GM23338 (cell line): Measurements from ENCODE around the gene FANK1. TPM values are rescaled to one million over a fixed set of nuclear protein-coding genes. Genes with fewer than 3 reads are reported as not detected.

Source experiments
- ATAC-seq: fragments of 200-7000 bp; cut with Tn5 transposase; 3 replicates; pipeline ENCODE4 v1.9.1; 2020
- DNase-seq: peaks from one replicate; pipeline ENCODE4 v3.0.0-alpha.2; 2015; ENCODE audit warnings: low spot score
- H2AFZ ChIP-seq: fragments of 200-600 bp; sonication (generic); 2 replicates; pipeline ENCODE4 v1.8.0; 2016; ENCODE audit warnings: antibody characterized with exemption, mild to moderate bottlenecking, moderate library complexity
- H3F3A ChIP-seq: fragments of 200-600 bp; sonication (generic); replicated peaks from 2 replicates; pipeline ENCODE4 v1.8.0; 2017; ENCODE audit warnings: antibody characterized with exemption, mixed run types, low read depth
- H3K27ac ChIP-seq: fragments of 200-600 bp; sonication (generic); 2 replicates; pipeline ENCODE4 v1.6.1; 2016; ENCODE audit warnings: low read depth
- H3K27me3 ChIP-seq: fragments of 200-600 bp; sonication (generic); 2 replicates; pipeline ENCODE4 v1.8.0; 2016; ENCODE audit warnings: mild to moderate bottlenecking, mixed run types, moderate library complexity; ENCODE audit not compliant: insufficient read depth
- H3K36me3 ChIP-seq: fragments of 200-600 bp; sonication (generic); 2 replicates; pipeline ENCODE4 v1.8.0; 2016; ENCODE audit warnings: mild to moderate bottlenecking; ENCODE audit not compliant: insufficient read depth
- H3K4me1 ChIP-seq: fragments of 200-600 bp; sonication (generic); 2 replicates; pipeline ENCODE4 v1.8.0; 2016; ENCODE audit warnings: mild to moderate bottlenecking, moderate library complexity; ENCODE audit not compliant: insufficient read depth
- H3K4me2 ChIP-seq: fragments of 200-600 bp; sonication (generic); 2 replicates; pipeline ENCODE4 v1.7.1; 2017; ENCODE audit warnings: mixed run types
- H3K4me3 ChIP-seq: fragments of 200-600 bp; sonication (generic); 2 replicates; pipeline ENCODE4 v1.6.1; 2016; ENCODE audit warnings: mixed run types
- H3K79me2 ChIP-seq: fragments of 200-600 bp; sonication (generic); replicated peaks from 2 replicates; pipeline ENCODE4 v1.8.0; 2017; ENCODE audit warnings: mild to moderate bottlenecking; ENCODE audit not compliant: insufficient read depth
- H3K9me2 ChIP-seq: fragments of 200-600 bp; sonication (generic); 2 replicates; pipeline ENCODE4 v1.8.0; 2017; ENCODE audit not compliant: insufficient read depth
- H4K20me1 ChIP-seq: fragments of 200-600 bp; sonication (generic); replicated peaks from 2 replicates; pipeline ENCODE4 v1.8.0; 2017; ENCODE audit warnings: mild to moderate bottlenecking; ENCODE audit not compliant: insufficient read depth
- H3K27ac Mint-ChIP-seq: 2 replicates; pipeline ENCODE4 v1.8.0; 2020; ENCODE audit warnings: inconsistent platforms, mild to moderate bottlenecking, moderate library complexity, mixed read lengths
- H3K27me3 Mint-ChIP-seq: 3 replicates; pipeline ENCODE4 v1.8.0; 2022; ENCODE audit warnings: low read depth, mild to moderate bottlenecking, moderate library complexity, mixed read lengths, inconsistent platforms; ENCODE audit not compliant: insufficient read depth, poor library complexity
- H3K36me3 Mint-ChIP-seq: 3 replicates; pipeline ENCODE4 v1.8.0; 2021; ENCODE audit warnings: low read depth, mild to moderate bottlenecking, inconsistent platforms, moderate library complexity, mixed read lengths
- H3K4me1 Mint-ChIP-seq: 3 replicates; pipeline ENCODE4 v1.8.0; 2020; ENCODE audit warnings: mild to moderate bottlenecking, inconsistent platforms, mixed read lengths
- H3K4me3 Mint-ChIP-seq: 3 replicates; pipeline ENCODE4 v1.8.0; 2021; ENCODE audit warnings: moderate library complexity, mild to moderate bottlenecking, inconsistent platforms, mixed read lengths
- H3K9me3 Mint-ChIP-seq: 3 replicates; pipeline ENCODE4 v1.8.0; 2020; ENCODE audit warnings: moderate library complexity, mild to moderate bottlenecking, inconsistent platforms, mixed read lengths
- CREB1 ChIP-seq: fragments of 250-450 bp; sonication (Bioruptor Pico); IDR thresholded peaks from 2 replicates; pipeline ENCODE4 v1.5.0; 2020; ENCODE audit warnings: low read depth, mild to moderate bottlenecking, moderate library complexity
- EZH2 ChIP-seq: fragments of 200-600 bp; sonication (generic); IDR thresholded peaks from one replicate; pipeline ENCODE4 v1.8.0; 2017; ENCODE audit warnings: antibody characterized with exemption, mild to moderate bottlenecking, low read depth; ENCODE audit not compliant: unreplicated experiment
- EZH2phosphoT487 ChIP-seq: fragments of 200-600 bp; sonication (generic); IDR thresholded peaks from one replicate; pipeline ENCODE4 v1.8.1; 2018; ENCODE audit warnings: antibody characterized with exemption; ENCODE audit not compliant: unreplicated experiment
- JUNB ChIP-seq: IDR thresholded peaks from one replicate; pipeline ENCODE4 v1.6.1; 2016; ENCODE audit warnings: antibody characterized with exemption; ENCODE audit not compliant: unreplicated experiment
- NANOG ChIP-seq: IDR thresholded peaks from 2 replicates; pipeline ENCODE4 v1.6.1; 2016; ENCODE audit warnings: antibody characterized with exemption, borderline replicate concordance
- POLR2AphosphoS5 ChIP-seq: IDR thresholded peaks from 2 replicates; pipeline ENCODE4 v1.6.1; 2016; ENCODE audit warnings: antibody characterized with exemption, low read depth
- STAT1 ChIP-seq: IDR thresholded peaks from one replicate; pipeline ENCODE4 v1.6.1; 2016; ENCODE audit warnings: antibody characterized with exemption; ENCODE audit not compliant: unreplicated experiment
- ZNF114 ChIP-seq: fragments of 250-450 bp; sonication (Bioruptor Pico); IDR thresholded peaks from 2 replicates; pipeline ENCODE4 v1.5.0; 2020; ENCODE audit warnings: mild to moderate bottlenecking, moderate library complexity
- ZNF331 ChIP-seq: fragments of 250-450 bp; sonication (Bioruptor Pico); IDR thresholded peaks from 2 replicates; pipeline ENCODE4 v1.5.0; 2020; ENCODE audit warnings: low read depth, mild to moderate bottlenecking, moderate library complexity
- polyA plus RNA-seq: library from polyadenylated mRNA; unstranded; fragments of >200 nt; fragmentation: Nextera tagmentation; extraction: Ambion mirVana; gene quantifications from 2 replicates; pipeline ENCODE4 v1.2.1, GENCODE V29; 2016
- total RNA-seq: library from RNA; depleted of rRNA; stranded (reverse); fragments of >200 nt; shearing (Covaris generic); gene quantifications from 2 replicates; pipeline ENCODE4 v1.2.3, GENCODE V29; 2014
- TF ChIP-seq, protein P1 (sequence below): IDR thresholded peaks from 2 replicates; pipeline ENCODE4 v1.6.1; 2016; ENCODE audit warnings: antibody characterized with exemption
- TF ChIP-seq, protein P2 (sequence below), 2 experiments: fragments of 200-600 bp in 1 of 2; sonication (generic) in 1 of 2; conservative IDR thresholded peaks; 2 replicates each; pipeline versions ENCODE4 v1.5.1 to v1.6.1; 2016 to 2017; ENCODE audit warnings: antibody characterized with exemption in 2 of 2, low read depth in 2 of 2, mild to moderate bottlenecking in 2 of 2, moderate library complexity in 1 of 2
- TF ChIP-seq, protein P3 (sequence below): fragments of 250-450 bp; sonication (Bioruptor Pico); IDR thresholded peaks from 2 replicates; pipeline ENCODE4 v1.5.0; 2020; ENCODE audit warnings: mild to moderate bottlenecking, moderate library complexity
- TF ChIP-seq, protein P4 (sequence below): IDR thresholded peaks from one replicate; pipeline ENCODE4 v1.6.1; 2018; ENCODE audit warnings: antibody characterized with exemption; ENCODE audit not compliant: unreplicated experiment

The FANK1 gene
- total and polyA plus RNA-seq, 2 experiments from 2014 or later, result 0.37 to 0.69 TPM

DNA sequence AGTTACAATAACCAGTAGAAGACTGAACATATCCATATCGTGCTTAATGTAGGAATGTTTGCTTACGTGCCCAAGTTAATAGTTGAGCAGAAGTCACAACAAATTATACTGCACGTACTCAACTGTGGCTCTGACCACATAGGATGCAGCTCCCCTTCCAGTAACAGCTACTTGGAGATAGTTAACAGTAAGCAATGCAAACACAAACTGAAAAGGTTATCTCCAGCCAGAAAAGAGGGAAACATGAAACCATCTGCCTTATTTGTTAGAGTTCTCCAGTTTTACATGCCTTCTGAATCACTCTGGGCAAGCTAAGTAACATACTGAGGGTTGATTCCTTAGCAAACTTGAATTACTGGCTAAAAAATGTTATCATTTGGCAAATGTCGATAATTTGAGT lies 25.0 kb upstream of the FANK1 start:
- no peak overlapping the region for H3K4me3 ChIP-seq
- no peaks in the 10 kb centered on the region for H3K9me2 ChIP-seq
- no peak overlapping the region for H3K27ac ChIP-seq
- no peak overlapping the region for H3K4me3 Mint-ChIP-seq
- H3K27me3 Mint-ChIP-seq, result no peaks in the 10 kb centered on the region
- no peaks in the 10 kb centered on the region for H3F3A ChIP-seq
- H3K36me3 ChIP-seq, result peaks cover 8% of the 10 kb centered on the region; the same call in 1 of the 2 replicates
- ATAC-seq (no peak), DNase-seq (no peak)
- TF ChIP-seq ZNF331, result no peak
- no peak for TF ChIP-seq POLR2AphosphoS5
- TF ChIP-seq, protein P1, sequence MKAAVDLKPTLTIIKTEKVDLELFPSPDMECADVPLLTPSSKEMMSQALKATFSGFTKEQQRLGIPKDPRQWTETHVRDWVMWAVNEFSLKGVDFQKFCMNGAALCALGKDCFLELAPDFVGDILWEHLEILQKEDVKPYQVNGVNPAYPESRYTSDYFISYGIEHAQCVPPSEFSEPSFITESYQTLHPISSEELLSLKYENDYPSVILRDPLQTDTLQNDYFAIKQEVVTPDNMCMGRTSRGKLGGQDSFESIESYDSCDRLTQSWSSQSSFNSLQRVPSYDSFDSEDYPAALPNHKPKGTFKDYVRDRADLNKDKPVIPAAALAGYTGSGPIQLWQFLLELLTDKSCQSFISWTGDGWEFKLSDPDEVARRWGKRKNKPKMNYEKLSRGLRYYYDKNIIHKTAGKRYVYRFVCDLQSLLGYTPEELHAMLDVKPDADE, result no peak
- no peak for TF ChIP-seq NANOG
- TF ChIP-seq EZH2, result no peak
- TF ChIP-seq JUNB, result no peak
- TF ChIP-seq, protein P2, sequence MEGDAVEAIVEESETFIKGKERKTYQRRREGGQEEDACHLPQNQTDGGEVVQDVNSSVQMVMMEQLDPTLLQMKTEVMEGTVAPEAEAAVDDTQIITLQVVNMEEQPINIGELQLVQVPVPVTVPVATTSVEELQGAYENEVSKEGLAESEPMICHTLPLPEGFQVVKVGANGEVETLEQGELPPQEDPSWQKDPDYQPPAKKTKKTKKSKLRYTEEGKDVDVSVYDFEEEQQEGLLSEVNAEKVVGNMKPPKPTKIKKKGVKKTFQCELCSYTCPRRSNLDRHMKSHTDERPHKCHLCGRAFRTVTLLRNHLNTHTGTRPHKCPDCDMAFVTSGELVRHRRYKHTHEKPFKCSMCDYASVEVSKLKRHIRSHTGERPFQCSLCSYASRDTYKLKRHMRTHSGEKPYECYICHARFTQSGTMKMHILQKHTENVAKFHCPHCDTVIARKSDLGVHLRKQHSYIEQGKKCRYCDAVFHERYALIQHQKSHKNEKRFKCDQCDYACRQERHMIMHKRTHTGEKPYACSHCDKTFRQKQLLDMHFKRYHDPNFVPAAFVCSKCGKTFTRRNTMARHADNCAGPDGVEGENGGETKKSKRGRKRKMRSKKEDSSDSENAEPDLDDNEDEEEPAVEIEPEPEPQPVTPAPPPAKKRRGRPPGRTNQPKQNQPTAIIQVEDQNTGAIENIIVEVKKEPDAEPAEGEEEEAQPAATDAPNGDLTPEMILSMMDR (conservative IDR thresholded peaks at IDR 0.05; ENCODE audit: low read depth in 2 of 2), result no peak
- TF ChIP-seq ZNF114 (CRISPR knock-in tag), result no peak
- no peak for TF ChIP-seq STAT1
- no peak for TF ChIP-seq EZH2phosphoT487
- TF ChIP-seq, protein P3, sequence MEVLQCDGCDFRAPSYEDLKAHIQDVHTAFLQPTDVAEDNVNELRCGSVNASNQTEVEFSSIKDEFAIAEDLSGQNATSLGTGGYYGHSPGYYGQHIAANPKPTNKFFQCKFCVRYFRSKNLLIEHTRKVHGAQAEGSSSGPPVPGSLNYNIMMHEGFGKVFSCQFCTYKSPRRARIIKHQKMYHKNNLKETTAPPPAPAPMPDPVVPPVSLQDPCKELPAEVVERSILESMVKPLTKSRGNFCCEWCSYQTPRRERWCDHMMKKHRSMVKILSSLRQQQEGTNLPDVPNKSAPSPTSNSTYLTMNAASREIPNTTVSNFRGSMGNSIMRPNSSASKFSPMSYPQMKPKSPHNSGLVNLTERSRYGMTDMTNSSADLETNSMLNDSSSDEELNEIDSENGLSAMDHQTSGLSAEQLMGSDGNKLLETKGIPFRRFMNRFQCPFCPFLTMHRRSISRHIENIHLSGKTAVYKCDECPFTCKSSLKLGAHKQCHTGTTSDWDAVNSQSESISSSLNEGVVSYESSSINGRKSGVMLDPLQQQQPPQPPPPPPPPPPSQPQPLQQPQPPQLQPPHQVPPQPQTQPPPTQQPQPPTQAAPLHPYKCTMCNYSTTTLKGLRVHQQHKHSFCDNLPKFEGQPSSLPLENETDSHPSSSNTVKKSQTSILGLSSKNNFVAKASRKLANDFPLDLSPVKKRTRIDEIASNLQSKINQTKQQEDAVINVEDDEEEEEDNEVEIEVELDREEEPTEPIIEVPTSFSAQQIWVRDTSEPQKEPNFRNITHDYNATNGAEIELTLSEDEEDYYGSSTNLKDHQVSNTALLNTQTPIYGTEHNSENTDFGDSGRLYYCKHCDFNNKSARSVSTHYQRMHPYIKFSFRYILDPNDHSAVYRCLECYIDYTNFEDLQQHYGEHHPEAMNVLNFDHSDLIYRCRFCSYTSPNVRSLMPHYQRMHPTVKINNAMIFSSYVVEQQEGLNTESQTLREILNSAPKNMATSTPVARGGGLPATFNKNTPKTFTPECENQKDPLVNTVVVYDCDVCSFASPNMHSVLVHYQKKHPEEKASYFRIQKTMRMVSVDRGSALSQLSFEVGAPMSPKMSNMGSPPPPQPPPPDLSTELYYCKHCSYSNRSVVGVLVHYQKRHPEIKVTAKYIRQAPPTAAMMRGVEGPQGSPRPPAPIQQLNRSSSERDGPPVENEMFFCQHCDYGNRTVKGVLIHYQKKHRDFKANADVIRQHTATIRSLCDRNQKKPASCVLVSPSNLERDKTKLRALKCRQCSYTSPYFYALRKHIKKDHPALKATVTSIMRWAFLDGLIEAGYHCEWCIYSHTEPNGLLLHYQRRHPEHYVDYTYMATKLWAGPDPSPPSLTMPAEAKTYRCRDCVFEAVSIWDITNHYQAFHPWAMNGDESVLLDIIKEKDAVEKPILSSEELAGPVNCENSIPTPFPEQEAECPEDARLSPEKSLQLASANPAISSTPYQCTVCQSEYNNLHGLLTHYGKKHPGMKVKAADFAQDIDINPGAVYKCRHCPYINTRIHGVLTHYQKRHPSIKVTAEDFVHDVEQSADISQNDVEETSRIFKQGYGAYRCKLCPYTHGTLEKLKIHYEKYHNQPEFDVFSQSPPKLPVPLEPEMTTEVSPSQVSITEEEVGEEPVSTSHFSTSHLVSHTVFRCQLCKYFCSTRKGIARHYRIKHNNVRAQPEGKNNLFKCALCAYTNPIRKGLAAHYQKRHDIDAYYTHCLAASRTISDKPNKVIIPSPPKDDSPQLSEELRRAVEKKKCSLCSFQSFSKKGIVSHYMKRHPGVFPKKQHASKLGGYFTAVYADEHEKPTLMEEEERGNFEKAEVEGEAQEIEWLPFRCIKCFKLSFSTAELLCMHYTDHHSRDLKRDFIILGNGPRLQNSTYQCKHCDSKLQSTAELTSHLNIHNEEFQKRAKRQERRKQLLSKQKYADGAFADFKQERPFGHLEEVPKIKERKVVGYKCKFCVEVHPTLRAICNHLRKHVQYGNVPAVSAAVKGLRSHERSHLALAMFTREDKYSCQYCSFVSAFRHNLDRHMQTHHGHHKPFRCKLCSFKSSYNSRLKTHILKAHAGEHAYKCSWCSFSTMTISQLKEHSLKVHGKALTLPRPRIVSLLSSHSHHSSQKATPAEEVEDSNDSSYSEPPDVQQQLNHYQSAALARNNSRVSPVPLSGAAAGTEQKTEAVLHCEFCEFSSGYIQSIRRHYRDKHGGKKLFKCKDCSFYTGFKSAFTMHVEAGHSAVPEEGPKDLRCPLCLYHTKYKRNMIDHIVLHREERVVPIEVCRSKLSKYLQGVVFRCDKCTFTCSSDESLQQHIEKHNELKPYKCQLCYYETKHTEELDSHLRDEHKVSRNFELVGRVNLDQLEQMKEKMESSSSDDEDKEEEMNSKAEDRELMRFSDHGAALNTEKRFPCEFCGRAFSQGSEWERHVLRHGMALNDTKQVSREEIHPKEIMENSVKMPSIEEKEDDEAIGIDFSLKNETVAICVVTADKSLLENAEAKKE (CRISPR knock-in tag), result no peak
- TF ChIP-seq CREB1 (CRISPR knock-in tag), result no peak
- TF ChIP-seq, protein P4, sequence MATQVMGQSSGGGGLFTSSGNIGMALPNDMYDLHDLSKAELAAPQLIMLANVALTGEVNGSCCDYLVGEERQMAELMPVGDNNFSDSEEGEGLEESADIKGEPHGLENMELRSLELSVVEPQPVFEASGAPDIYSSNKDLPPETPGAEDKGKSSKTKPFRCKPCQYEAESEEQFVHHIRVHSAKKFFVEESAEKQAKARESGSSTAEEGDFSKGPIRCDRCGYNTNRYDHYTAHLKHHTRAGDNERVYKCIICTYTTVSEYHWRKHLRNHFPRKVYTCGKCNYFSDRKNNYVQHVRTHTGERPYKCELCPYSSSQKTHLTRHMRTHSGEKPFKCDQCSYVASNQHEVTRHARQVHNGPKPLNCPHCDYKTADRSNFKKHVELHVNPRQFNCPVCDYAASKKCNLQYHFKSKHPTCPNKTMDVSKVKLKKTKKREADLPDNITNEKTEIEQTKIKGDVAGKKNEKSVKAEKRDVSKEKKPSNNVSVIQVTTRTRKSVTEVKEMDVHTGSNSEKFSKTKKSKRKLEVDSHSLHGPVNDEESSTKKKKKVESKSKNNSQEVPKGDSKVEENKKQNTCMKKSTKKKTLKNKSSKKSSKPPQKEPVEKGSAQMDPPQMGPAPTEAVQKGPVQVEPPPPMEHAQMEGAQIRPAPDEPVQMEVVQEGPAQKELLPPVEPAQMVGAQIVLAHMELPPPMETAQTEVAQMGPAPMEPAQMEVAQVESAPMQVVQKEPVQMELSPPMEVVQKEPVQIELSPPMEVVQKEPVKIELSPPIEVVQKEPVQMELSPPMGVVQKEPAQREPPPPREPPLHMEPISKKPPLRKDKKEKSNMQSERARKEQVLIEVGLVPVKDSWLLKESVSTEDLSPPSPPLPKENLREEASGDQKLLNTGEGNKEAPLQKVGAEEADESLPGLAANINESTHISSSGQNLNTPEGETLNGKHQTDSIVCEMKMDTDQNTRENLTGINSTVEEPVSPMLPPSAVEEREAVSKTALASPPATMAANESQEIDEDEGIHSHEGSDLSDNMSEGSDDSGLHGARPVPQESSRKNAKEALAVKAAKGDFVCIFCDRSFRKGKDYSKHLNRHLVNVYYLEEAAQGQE, result no peak
- peaks cover 29% of the 10 kb centered on the region for H3K36me3 Mint-ChIP-seq
- H3K4me2 ChIP-seq, result no peak overlapping the region
- H3K4me1 ChIP-seq, result no peaks in the 10 kb centered on the region
- no peaks in the 10 kb centered on the region for H4K20me1 ChIP-seq
- H3K9me3 Mint-ChIP-seq, result peaks cover 19% of the 10 kb centered on the region
- no peaks in the 10 kb centered on the region for H3K79me2 ChIP-seq
- no peaks in the 10 kb centered on the region; the same call in 2 of the 3 replicates for H3K4me1 Mint-ChIP-seq
- no peak overlapping the region for H2AFZ ChIP-seq
- H3K27me3 ChIP-seq, result no peaks in the 10 kb centered on the region
- H3K27ac Mint-ChIP-seq, result no peak overlapping the region
